IMR-90 (cell line): ENCODE data around the gene NKPD1. TPM values are rescaled to one million over a fixed set of nuclear protein-coding genes. Genes with fewer than 3 reads are reported as not detected.
A peak's percentile ranks its signal among the peaks of the same experiment; 100 is the strongest.

Experiments used
- ATAC-seq: fragments of 200-7000 bp; cut with Tn5 transposase; 2 replicates; pipeline ENCODE4 v1.9.1; 2020; ENCODE audit warnings: low read depth, mild to moderate bottlenecking, moderate library complexity
- BruUV-seq: library from RNA; stranded (reverse); fragments of 400-500 nt; replicated peaks from 2 replicates; lab custom pipeline; 2021; lab: Mats Ljungman, UMichigan
- CTCF ChIA-PET: fragments of 300-600 bp; formaldehyde crosslinking; extraction: SDS; loops from one replicate; lab custom pipeline; 2021; ENCODE audit warnings: antibody characterized with exemption; lab: Yijun Ruan, JAX
- POLR2A ChIA-PET: fragments of 300-600 bp; sonication (Branson Sonifier 250); formaldehyde crosslinking; loops from one replicate; lab custom pipeline; 2022; ENCODE audit warnings: antibody characterized with exemption; ENCODE audit not compliant: unreplicated experiment; lab: Charles Lee
- DNase-seq: peaks from one replicate; pipeline ENCODE4 v3.0.0; 2013
- H2AFZ ChIP-seq: replicated peaks from 2 replicates; pipeline ENCODE3; 2013; ENCODE audit warnings: low read length, mild to moderate bottlenecking; ENCODE audit not compliant: poor library complexity
- H2AK5ac ChIP-seq: 2 replicates; pipeline ENCODE4 v1.6.1; 2013; ENCODE audit warnings: low read depth, low read length, inconsistent platforms
- H2AK9ac ChIP-seq: replicated peaks from 2 replicates; pipeline ENCODE3; 2013; ENCODE audit warnings: mild to moderate bottlenecking, low read depth, low read length, moderate library complexity; ENCODE audit not compliant: poor library complexity
- H2BK120ac ChIP-seq: 2 replicates; pipeline ENCODE4 v1.6.1; 2013; ENCODE audit warnings: low read depth, low read length, inconsistent platforms
- H2BK15ac ChIP-seq: 3 replicates; pipeline ENCODE4 v1.6.1; 2013; ENCODE audit warnings: low read depth, low read length, inconsistent platforms
- H2BK20ac ChIP-seq: 2 replicates; pipeline ENCODE4 v1.6.1; 2013; ENCODE audit warnings: low read depth, mild to moderate bottlenecking, inconsistent platforms, low read length, moderate library complexity
- H2BK5ac ChIP-seq: 2 replicates; pipeline ENCODE4 v1.6.1; 2013; ENCODE audit warnings: mild to moderate bottlenecking, low read depth, low read length, inconsistent platforms; ENCODE audit not compliant: poor library complexity, severe bottlenecking
- H3K14ac ChIP-seq: replicated peaks from 2 replicates; pipeline ENCODE4 v1.6.1; 2013; ENCODE audit warnings: low read depth, low read length, inconsistent platforms
- H3K18ac ChIP-seq: 2 replicates; pipeline ENCODE4 v1.6.1; 2013; ENCODE audit warnings: low read depth, low read length, control low read depth
- H3K23ac ChIP-seq: 2 replicates; pipeline ENCODE4 v1.6.1; 2013; ENCODE audit warnings: low read depth, low read length, inconsistent platforms
- H3K27ac ChIP-seq: 2 replicates; pipeline ENCODE4 v1.5.1; 2013; ENCODE audit warnings: mild to moderate bottlenecking, control low read depth, low read length; ENCODE audit not compliant: insufficient read depth
- H3K27me3 ChIP-seq: 2 replicates; pipeline ENCODE4 v1.6.1; 2013; ENCODE audit warnings: low read length; ENCODE audit not compliant: control insufficient read depth, insufficient read depth
- H3K36me3 ChIP-seq: 2 replicates; pipeline ENCODE4 v1.6.1; 2013; ENCODE audit warnings: low read length, mixed read lengths; ENCODE audit not compliant: control insufficient read depth, insufficient read depth
- H3K4ac ChIP-seq: 2 replicates; pipeline ENCODE4 v1.6.1; 2013; ENCODE audit warnings: low read depth, low read length, inconsistent platforms
- H3K4me1 ChIP-seq: 2 replicates; pipeline ENCODE4 v1.6.1; 2013; ENCODE audit warnings: low read length, mixed read lengths; ENCODE audit not compliant: control insufficient read depth, insufficient read depth
- H3K4me2 ChIP-seq: 2 replicates; pipeline ENCODE4 v1.6.1; 2013; ENCODE audit warnings: low read depth, mild to moderate bottlenecking, control low read depth, low read length, moderate library complexity
- H3K4me3 ChIP-seq: 2 replicates; pipeline ENCODE4 v1.5.1; 2013; ENCODE audit warnings: low read depth, mild to moderate bottlenecking, control low read depth, low read length, moderate library complexity; ENCODE audit not compliant: insufficient read depth
- H3K56ac ChIP-seq: 2 replicates; pipeline ENCODE4 v1.6.1; 2013; ENCODE audit warnings: low read length, inconsistent platforms; ENCODE audit not compliant: insufficient read depth; ENCODE audit errors: extremely low read depth
- H3K79me1 ChIP-seq, 2 experiments: 2 replicates each; pipeline ENCODE4 v1.6.1; 2013; ENCODE audit warnings: low read length in 2 of 2, inconsistent platforms in 1 of 2, low read depth in 1 of 2
- H3K9ac ChIP-seq: 2 replicates; pipeline ENCODE4 v1.6.1; 2013; ENCODE audit warnings: low read depth, low read length, control low read depth
- H3K9me1 ChIP-seq: 2 replicates; pipeline ENCODE4 v1.6.1; 2013; ENCODE audit warnings: low read length, inconsistent platforms; ENCODE audit not compliant: insufficient read depth
- H3K9me3 ChIP-seq: 2 replicates; pipeline ENCODE4 v1.6.1; 2013; ENCODE audit warnings: low read length; ENCODE audit not compliant: control insufficient read depth, insufficient read depth
- H4K20me1 ChIP-seq: 2 replicates; pipeline ENCODE4 v1.6.1; 2013; ENCODE audit warnings: low read length, inconsistent platforms; ENCODE audit not compliant: insufficient read depth
- H4K5ac ChIP-seq: 2 replicates; pipeline ENCODE4 v1.6.1; 2013; ENCODE audit warnings: mild to moderate bottlenecking, low read depth, low read length, control low read depth
- H4K8ac ChIP-seq, 2 experiments: 2 replicates each; pipeline ENCODE4 v1.6.1; 2013; ENCODE audit warnings: low read depth in 2 of 2, low read length in 2 of 2, control low read depth in 1 of 2, inconsistent platforms in 1 of 2
- H4K91ac ChIP-seq: 2 replicates; pipeline ENCODE4 v1.6.1; 2013; ENCODE audit warnings: low read depth, low read length, inconsistent platforms; ENCODE audit not compliant: insufficient read depth
- BHLHE40 ChIP-seq: fragments of 150-350 bp; IDR thresholded peaks from 2 replicates; pipeline ENCODE4 v1.6.1; 2016; ENCODE audit warnings: mild to moderate bottlenecking, low read depth, low read length
- MAFK ChIP-seq: IDR thresholded peaks from 2 replicates; pipeline ENCODE4 v1.6.1; 2012; ENCODE audit warnings: low read depth, low read length, improper control_type of control experiment
- MXI1 ChIP-seq: IDR thresholded peaks from 2 replicates; pipeline ENCODE4 v1.6.1; 2012; ENCODE audit warnings: low read depth, mild to moderate bottlenecking, low read length, moderate library complexity, borderline replicate concordance
- NFE2L2 ChIP-seq: fragments of 150-350 bp; IDR thresholded peaks from 2 replicates; pipeline ENCODE4 v1.6.1; 2016; ENCODE audit warnings: low read depth, mild to moderate bottlenecking, low read length
- POLR2A ChIP-seq: IDR thresholded peaks from 2 replicates; pipeline ENCODE4 v1.6.1; 2012; ENCODE audit warnings: mild to moderate bottlenecking, low read depth, low read length
- RAD21 ChIP-seq: IDR thresholded peaks from 2 replicates; pipeline ENCODE4 v1.6.1; 2012; ENCODE audit warnings: low read length, improper control_type of control experiment
- WGBS, 2 experiments: methylation state at CpG; one replicate each; pipeline versions ENCODE4 v1.1.5 to v1.1.7; 2013; ENCODE audit warnings: missing lambda C conversion rate in 2 of 2; ENCODE audit not compliant: insufficient read length in 1 of 2; ENCODE audit errors: extremely low coverage in 2 of 2; 5-methylcytosine and 5-hydroxymethylcytosine counted together
- dilution Hi-C: fragments of 300-500 bp; cut with HindIII; formaldehyde crosslinking; loops from one replicate; pipeline ENCODE4 v1.14.3; 2018; ENCODE audit warnings: low sequenced_read_pairs; ENCODE audit not compliant: unreplicated experiment
- in situ Hi-C: fragments of 300-500 bp; cut with MboI; formaldehyde crosslinking; loops from 3 replicates; pipeline ENCODE4 v1.14.3; 2019; ENCODE audit warnings: low sequenced_read_pairs, inconsistent platforms, mixed read lengths
- intact Hi-C: fragments of 100-400 bp; cut with micrococcal nuclease; formaldehyde crosslinking; loops from 2 replicates; pipeline ENCODE4 v1.10.0; 2022
- polyA plus RNA-seq, 3 experiments: library from polyadenylated mRNA; depleted of rRNA; stranded (reverse); fragments of >200 nt; gene quantifications; 2 replicates each; pipeline ENCODE4 v1.2.3, GENCODE V29; 2012; ENCODE audit warnings: low replicate concordance in 1 of 3
- total RNA-seq: library from RNA; depleted of rRNA; stranded (reverse); fragments of >200 nt; gene quantifications from 2 replicates; pipeline ENCODE4 v1.2.3, GENCODE V29; 2012
- TF ChIP-seq, protein P1 (sequence below): conservative IDR thresholded peaks from 2 replicates; pipeline ENCODE4 v1.5.1; 2012; ENCODE audit warnings: mild to moderate bottlenecking, low read depth, low read length, improper control_type of control experiment
- TF ChIP-seq, protein P2 (sequence below): fragments of 150-350 bp; IDR thresholded peaks from 2 replicates; pipeline ENCODE4 v1.6.1; 2017; ENCODE audit warnings: mild to moderate bottlenecking, antibody characterized with exemption, low read length, low read depth

NKPD1 gene
- total and polyA plus RNA-seq, 2 of the 4 experiments (the other 2 are of a cell fraction), result under 0.01 to 0.09 TPM

DNA sequence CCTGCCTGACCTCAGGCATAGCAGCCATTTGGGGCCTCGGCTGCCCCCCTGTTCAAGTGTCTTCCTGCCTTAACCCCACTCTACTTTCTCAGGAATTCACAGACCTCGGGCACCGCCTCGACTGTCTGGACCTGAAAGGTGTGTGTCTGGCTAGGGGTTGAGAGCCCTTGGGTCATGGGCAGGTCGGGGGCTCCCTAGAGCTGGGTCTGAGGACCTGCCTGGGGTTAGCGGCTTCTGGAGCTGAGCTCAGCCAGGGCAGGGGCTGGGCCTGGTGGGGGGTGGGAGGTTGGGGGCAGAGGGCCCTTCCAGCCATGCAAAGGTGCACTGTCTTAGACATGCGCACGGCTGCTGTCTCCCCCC lies 20.7 kb downstream of the NKPD1 start:
- H2AK9ac ChIP-seq, result peak overlapping the region; percentile 55
- no peaks in the 10 kb centered on the region for H3K27me3 ChIP-seq
- no TSS peak for BruUV-seq
- H3K4me1 ChIP-seq, result 0 out of 2 replicates have a peak, but pooled peaks cover 2% of the 10 kb centered on the region
- H3K23ac ChIP-seq, result no peak overlapping the region
- H3K79me1 ChIP-seq, result peaks cover 22 to 44% of the 10 kb centered on the region in 2 experiments; a peak in 3 of 4 replicates
- no peak overlapping the region for H4K91ac ChIP-seq
- H3K56ac ChIP-seq, result no peak overlapping the region
- no peak overlapping the region for H2AK5ac ChIP-seq
- no peak overlapping the region for H3K9ac ChIP-seq
- H4K20me1 ChIP-seq, result peaks cover 28% of the 10 kb centered on the region
- peaks cover 4% of the 10 kb centered on the region; the same call in 1 of the 2 replicates for H3K9me1 ChIP-seq
- no peak overlapping the region for H3K4ac ChIP-seq
- H2BK5ac ChIP-seq, result no peak overlapping the region
- H3K18ac ChIP-seq, result no peak overlapping the region
- no peak for ATAC-seq
- no peak overlapping the region for H3K27ac ChIP-seq
- no peak for DNase-seq
- in situ Hi-C loops (no loop called here), dilution Hi-C loops (no loop called here), intact Hi-C loops (no loop called here)
- H4K8ac ChIP-seq, result no peak overlapping the region
- no CpG with 5 or more reads among the region's 8 CpGs for WGBS, 2 experiments
- H4K5ac ChIP-seq, result no peak overlapping the region
- peaks cover 31% of the 10 kb centered on the region for H3K36me3 ChIP-seq
- ChIA-PET CTCF (interaction anchor here (1.0 kb wide), 1 partner anchor 10 kb away, joined by 6 read pairs; no protein-coding TSS in a partner anchor), POLR2A (no interaction called here)
- H2AFZ ChIP-seq, result no peak overlapping the region
- H2BK20ac ChIP-seq, result no peak overlapping the region
- no peak overlapping the region for H3K4me2 ChIP-seq
- TF ChIP-seq POLR2A (no peak), BHLHE40 (no peak), RAD21 (no peak), NFE2L2 (no peak), MXI1 (no peak), MAFK (no peak)
- TF ChIP-seq, protein P1, sequence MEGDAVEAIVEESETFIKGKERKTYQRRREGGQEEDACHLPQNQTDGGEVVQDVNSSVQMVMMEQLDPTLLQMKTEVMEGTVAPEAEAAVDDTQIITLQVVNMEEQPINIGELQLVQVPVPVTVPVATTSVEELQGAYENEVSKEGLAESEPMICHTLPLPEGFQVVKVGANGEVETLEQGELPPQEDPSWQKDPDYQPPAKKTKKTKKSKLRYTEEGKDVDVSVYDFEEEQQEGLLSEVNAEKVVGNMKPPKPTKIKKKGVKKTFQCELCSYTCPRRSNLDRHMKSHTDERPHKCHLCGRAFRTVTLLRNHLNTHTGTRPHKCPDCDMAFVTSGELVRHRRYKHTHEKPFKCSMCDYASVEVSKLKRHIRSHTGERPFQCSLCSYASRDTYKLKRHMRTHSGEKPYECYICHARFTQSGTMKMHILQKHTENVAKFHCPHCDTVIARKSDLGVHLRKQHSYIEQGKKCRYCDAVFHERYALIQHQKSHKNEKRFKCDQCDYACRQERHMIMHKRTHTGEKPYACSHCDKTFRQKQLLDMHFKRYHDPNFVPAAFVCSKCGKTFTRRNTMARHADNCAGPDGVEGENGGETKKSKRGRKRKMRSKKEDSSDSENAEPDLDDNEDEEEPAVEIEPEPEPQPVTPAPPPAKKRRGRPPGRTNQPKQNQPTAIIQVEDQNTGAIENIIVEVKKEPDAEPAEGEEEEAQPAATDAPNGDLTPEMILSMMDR, result no peak
- TF ChIP-seq, protein P2, sequence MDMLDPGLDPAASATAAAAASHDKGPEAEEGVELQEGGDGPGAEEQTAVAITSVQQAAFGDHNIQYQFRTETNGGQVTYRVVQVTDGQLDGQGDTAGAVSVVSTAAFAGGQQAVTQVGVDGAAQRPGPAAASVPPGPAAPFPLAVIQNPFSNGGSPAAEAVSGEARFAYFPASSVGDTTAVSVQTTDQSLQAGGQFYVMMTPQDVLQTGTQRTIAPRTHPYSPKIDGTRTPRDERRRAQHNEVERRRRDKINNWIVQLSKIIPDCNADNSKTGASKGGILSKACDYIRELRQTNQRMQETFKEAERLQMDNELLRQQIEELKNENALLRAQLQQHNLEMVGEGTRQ, result no peak
- H3K9me3 ChIP-seq, result no peaks in the 10 kb centered on the region
- no peak overlapping the region for H2BK15ac ChIP-seq
- H3K14ac ChIP-seq, result no peak overlapping the region
- H3K4me3 ChIP-seq, result no peak overlapping the region
- no peak overlapping the region for H2BK120ac ChIP-seq
